Suppressor macrophage treated with lipopolysaccharide for 1 hour (primary cell): ENCODE data around the gene SULF2.

Experiments
- DNase-seq, 3 donors: peaks; one replicate each; pipeline ENCODE4 v3.0.0-alpha.2; 2020 to 2022

The SULF2 gene

GRCh38 chr20:47735412-47736400, 49.6 kb downstream of the SULF2 start:
- DNase-seq: peak; percentile 89 to 93 (median 90)

GRCh38 chr20:47734870-47735269, 50.4 kb downstream of the SULF2 start:
- DNase-seq: no peak

GRCh38 chr20:47733892-47734291, 51.4 kb downstream of the SULF2 start:
- no peak for DNase-seq

GRCh38 chr20:47730744-47731143, 54.5 kb downstream of the SULF2 start:
- DNase-seq: no peak

GRCh38 chr20:47729472-47729871, 55.8 kb downstream of the SULF2 start:
- no peak for DNase-seq

GRCh38 chr20:47727909-47728361, 57.3 kb downstream of the SULF2 start:
- DNase-seq: no peak

GRCh38 chr20:47727170-47727880, 58.0 kb downstream of the SULF2 start:
- peak; percentile 89 to 94 (median 90) for DNase-seq

- no peak for DNase-seq
Observed at GRCh38 chr20:47726632-47727031, 58.6 kb downstream of the SULF2 start.

- DNase-seq: peak; percentile 91 to 93 (median 91)
Observed at GRCh38 chr20:47725248-47725973, 59.9 kb downstream of the SULF2 start.

GRCh38 chr20:47724910-47725247, 60.4 kb downstream of the SULF2 start:
- DNase-seq: no peak

- no peak for DNase-seq
Observed at GRCh38 chr20:47724396-47724795, 60.9 kb downstream of the SULF2 start.

- no peak for DNase-seq
Observed at GRCh38 chr20:47723322-47723721, 62.0 kb downstream of the SULF2 start.

- no peak for DNase-seq
Observed at GRCh38 chr20:47720636-47721427, 64.4 kb downstream of the SULF2 start.

- no peak for DNase-seq
Observed at GRCh38 chr20:47719625-47720024, 65.7 kb downstream of the SULF2 start.

- DNase-seq: no peak
Observed at GRCh38 chr20:47719211-47719610, 66.1 kb downstream of the SULF2 start.

GRCh38 chr20:47718398-47718797, 66.9 kb downstream of the SULF2 start:
- no peak for DNase-seq

GRCh38 chr20:47717421-47717820, 67.9 kb downstream of the SULF2 start:
- no peak for DNase-seq

GRCh38 chr20:47713878-47714450, 71.3 kb downstream of the SULF2 start:
- no peak for DNase-seq

GRCh38 chr20:47713163-47713562, 72.1 kb downstream of the SULF2 start:
- no peak for DNase-seq

- DNase-seq: no peak
Observed at GRCh38 chr20:47711046-47711752, 74.1 kb downstream of the SULF2 start.

GRCh38 chr20:47710665-47711045, 74.6 kb downstream of the SULF2 start:
- DNase-seq: peak in 2 of 3 donors; percentile 28 to 47
